HFFc6 (cell line): ENCODE data around the gene ELP4. TPM values are rescaled to one million over a fixed set of nuclear protein-coding genes. Genes with fewer than 3 reads are reported as not detected.

Source experiments
- DNase-seq: peaks from one replicate; pipeline ENCODE4 v3.0.0-alpha.2; 2018
- H3K27ac Mint-ChIP-seq: 2 replicates; pipeline ENCODE4 v1.8.0; 2020; ENCODE audit warnings: mild to moderate bottlenecking, mixed read lengths
- H3K27me3 Mint-ChIP-seq: 2 replicates; pipeline ENCODE4 v1.8.0; 2021; ENCODE audit warnings: mild to moderate bottlenecking, moderate library complexity, mixed read lengths; ENCODE audit not compliant: insufficient read depth
- H3K36me3 Mint-ChIP-seq: 2 replicates; pipeline ENCODE4 v1.8.0; 2021; ENCODE audit warnings: low read depth, mixed read lengths
- H3K4me1 Mint-ChIP-seq: 2 replicates; pipeline ENCODE4 v1.8.0; 2020; ENCODE audit warnings: low read depth, mixed read lengths
- H3K4me3 Mint-ChIP-seq: 2 replicates; pipeline ENCODE4 v1.8.0; 2020; ENCODE audit warnings: mild to moderate bottlenecking, moderate library complexity, mixed read lengths
- H3K9me3 Mint-ChIP-seq: 2 replicates; pipeline ENCODE4 v1.8.0; 2020; ENCODE audit warnings: mild to moderate bottlenecking, mixed read lengths
- total RNA-seq, 6 experiments: library from RNA; stranded (reverse); fragmentation: NEBNext Ultra II Directional; extraction: Animal tissue kit (Norgen Biotek cat#: 25700); gene quantifications; 2 replicates in 1 of 6; 3 replicates in 5 of 6; pipeline ENCODE4 v1.2.3, GENCODE V29; 2021
- TF ChIP-seq, protein P1 (sequence below): fragments of 200-600 bp; sonication (generic); IDR thresholded peaks from 2 replicates; pipeline ENCODE4 v1.5.0; 2021; ENCODE audit warnings: antibody characterized with exemption, mild to moderate bottlenecking

The ELP4 gene
- total RNA-seq, 6 experiments from 2014 or later = 11.0 to 14.3 (median 12.2) TPM

DNA sequence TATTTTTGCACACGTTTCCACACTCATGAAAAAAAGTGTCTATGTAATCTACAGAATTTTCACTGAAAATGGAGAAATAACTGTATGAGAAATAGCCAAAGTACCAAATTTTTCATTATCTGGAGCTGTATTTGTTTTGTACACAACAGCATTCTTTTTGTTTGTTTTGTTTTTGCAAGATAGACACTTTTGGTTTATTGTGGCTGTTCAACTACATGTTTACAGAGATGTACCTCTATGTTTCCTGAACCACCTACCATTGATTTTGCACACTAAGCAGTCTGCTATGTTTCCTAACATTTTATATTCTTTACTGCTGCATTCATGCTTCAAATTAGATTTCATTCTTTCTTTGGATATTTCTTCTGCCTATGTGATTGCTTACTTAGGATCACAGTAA, 116.3 kb downstream of the ELP4 start:
- H3K27me3 Mint-ChIP-seq = no peaks in the 10 kb centered on the region
- no peak for DNase-seq
- no peaks in the 10 kb centered on the region for H3K9me3 Mint-ChIP-seq
- no peak overlapping the region for H3K4me3 Mint-ChIP-seq
- H3K36me3 Mint-ChIP-seq = no peaks in the 10 kb centered on the region
- no peak overlapping the region for H3K27ac Mint-ChIP-seq
- TF ChIP-seq, protein P1, sequence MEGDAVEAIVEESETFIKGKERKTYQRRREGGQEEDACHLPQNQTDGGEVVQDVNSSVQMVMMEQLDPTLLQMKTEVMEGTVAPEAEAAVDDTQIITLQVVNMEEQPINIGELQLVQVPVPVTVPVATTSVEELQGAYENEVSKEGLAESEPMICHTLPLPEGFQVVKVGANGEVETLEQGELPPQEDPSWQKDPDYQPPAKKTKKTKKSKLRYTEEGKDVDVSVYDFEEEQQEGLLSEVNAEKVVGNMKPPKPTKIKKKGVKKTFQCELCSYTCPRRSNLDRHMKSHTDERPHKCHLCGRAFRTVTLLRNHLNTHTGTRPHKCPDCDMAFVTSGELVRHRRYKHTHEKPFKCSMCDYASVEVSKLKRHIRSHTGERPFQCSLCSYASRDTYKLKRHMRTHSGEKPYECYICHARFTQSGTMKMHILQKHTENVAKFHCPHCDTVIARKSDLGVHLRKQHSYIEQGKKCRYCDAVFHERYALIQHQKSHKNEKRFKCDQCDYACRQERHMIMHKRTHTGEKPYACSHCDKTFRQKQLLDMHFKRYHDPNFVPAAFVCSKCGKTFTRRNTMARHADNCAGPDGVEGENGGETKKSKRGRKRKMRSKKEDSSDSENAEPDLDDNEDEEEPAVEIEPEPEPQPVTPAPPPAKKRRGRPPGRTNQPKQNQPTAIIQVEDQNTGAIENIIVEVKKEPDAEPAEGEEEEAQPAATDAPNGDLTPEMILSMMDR = no peak
- H3K4me1 Mint-ChIP-seq = no peaks in the 10 kb centered on the region

DNA sequence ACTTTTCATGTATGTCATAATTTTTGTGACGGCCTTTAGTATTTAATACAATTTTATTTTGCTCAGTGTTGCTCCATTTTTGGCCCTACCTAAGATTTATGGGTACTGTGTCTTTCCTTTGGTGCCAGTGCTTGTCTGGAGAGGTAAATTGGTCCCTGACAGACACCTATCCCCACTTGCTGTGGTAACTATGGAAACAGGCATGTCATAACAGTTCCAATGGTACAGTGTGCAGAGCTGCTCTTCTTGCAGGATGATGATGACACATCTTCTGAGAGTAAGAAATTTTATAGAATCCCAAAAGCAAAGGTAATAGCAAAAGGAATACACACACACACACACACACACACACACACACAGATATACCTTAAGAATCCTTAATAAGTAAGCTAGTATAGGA, 118.5 kb downstream of the ELP4 start:
- DNase-seq = no peak
- Mint-ChIP-seq H3K27ac (no peak overlapping the region), H3K4me3 (no peak overlapping the region), H3K27me3 (no peaks in the 10 kb centered on the region), H3K9me3 (no peaks in the 10 kb centered on the region), H3K4me1 (no peaks in the 10 kb centered on the region), H3K36me3 (no peaks in the 10 kb centered on the region)
- TF ChIP-seq, protein P1 = no peak

DNA sequence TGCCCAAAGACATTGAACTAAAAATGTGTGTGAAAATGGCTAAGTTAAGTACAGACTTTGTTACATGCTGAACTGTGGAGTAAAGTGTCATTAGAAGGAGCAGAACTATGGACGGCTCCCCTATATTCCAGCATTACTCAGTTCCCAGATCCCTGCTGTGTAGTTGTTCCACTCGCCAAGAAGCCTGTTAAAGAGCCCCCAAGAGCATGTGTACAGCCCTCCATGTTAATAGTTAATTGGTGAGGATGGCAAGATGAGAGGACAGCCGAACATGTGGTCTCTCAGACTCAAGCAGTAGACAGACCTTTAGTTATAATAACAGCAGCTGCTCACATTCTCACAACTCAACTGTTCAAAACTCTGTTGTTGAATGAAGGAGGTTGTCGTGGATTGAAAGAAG, 127.4 kb downstream of the ELP4 start:
- no peaks in the 10 kb centered on the region for H3K27me3 Mint-ChIP-seq
- no peak overlapping the region for H3K4me3 Mint-ChIP-seq
- H3K27ac Mint-ChIP-seq = no peak overlapping the region
- no peak for DNase-seq
- no peaks in the 10 kb centered on the region for H3K9me3 Mint-ChIP-seq
- H3K4me1 Mint-ChIP-seq = peaks cover 6% of the 10 kb centered on the region
- no peaks in the 10 kb centered on the region for H3K36me3 Mint-ChIP-seq
- TF ChIP-seq, protein P1 = no peak

DNA sequence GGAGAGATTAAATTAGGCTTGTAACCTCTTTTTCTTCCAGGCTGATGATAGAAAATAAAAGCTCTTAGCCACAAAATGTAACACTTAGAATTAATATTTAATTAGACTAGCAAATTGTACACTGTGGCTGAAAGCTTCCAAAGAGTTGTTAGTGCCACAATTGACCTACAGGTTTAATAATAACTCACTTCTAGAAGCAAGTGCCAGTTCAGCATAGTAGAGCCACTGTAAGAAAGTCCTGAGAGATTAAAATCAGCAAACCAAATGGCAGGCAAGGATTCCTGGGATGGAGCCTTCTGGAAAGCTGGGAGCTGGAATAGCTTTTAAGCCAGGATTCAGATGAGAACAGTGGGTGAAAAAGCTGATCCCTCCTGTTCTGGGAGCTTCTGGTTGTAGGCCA, 131.0 kb downstream of the ELP4 start:
- H3K4me3 Mint-ChIP-seq = no peak overlapping the region
- no peaks in the 10 kb centered on the region for H3K27me3 Mint-ChIP-seq
- no peaks in the 10 kb centered on the region for H3K36me3 Mint-ChIP-seq
- no peak overlapping the region for H3K27ac Mint-ChIP-seq
- peaks cover 17% of the 10 kb centered on the region for H3K4me1 Mint-ChIP-seq
- no peaks in the 10 kb centered on the region for H3K9me3 Mint-ChIP-seq
- no peak for DNase-seq
- TF ChIP-seq, protein P1 = no peak

DNA sequence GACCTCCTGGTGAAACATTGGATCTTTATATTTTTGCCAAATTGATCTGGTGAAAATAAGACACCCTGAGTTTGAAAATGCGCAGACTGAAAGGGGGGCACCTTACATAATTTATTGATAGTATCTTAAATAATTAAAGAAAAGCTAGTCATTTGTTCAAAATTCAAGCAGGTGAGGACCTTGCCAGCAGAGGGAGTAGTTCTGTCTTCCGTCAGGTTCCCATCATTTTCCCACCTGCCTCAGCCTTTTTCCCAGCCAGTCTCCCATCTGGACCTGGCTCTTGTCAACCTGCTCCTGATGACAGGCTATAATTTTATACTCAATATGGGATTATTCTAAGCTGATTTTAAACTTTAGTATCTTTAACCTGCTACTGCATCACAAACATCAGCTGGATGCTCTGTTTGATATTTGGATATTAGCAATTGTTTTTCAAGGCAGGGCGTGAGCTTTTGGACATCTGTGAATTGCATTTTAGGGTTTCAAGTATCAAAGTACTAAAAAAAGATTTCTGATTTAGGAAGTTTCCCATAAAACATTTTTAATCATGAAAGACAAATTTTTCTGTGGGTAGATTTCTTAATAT, 132.0 kb downstream of the ELP4 start:
- DNase-seq = peak; percentile 11

More for the DNA sequence above, 132.0 kb downstream of the ELP4 start:
- peaks cover 27% of the 10 kb centered on the region for H3K4me1 Mint-ChIP-seq
- no peaks in the 10 kb centered on the region for H3K9me3 Mint-ChIP-seq
- TF ChIP-seq, protein P1 = peak; percentile 85
- no peak overlapping the region for H3K4me3 Mint-ChIP-seq
- no peak overlapping the region for H3K27ac Mint-ChIP-seq
- H3K36me3 Mint-ChIP-seq = no peaks in the 10 kb centered on the region
- no peaks in the 10 kb centered on the region for H3K27me3 Mint-ChIP-seq
